ENCODE results near the gene PARPBP. TPM values are rescaled to one million over a fixed set of nuclear protein-coding genes. Genes with fewer than 3 reads are reported as not detected.

PARPBP gene
- total and polyA plus RNA-seq, 2 of the 8 experiments (the other 6 are each of a cell fraction or from before 2014, with no cell fraction given): 10.9 to 38.1 TPM

DNA sequence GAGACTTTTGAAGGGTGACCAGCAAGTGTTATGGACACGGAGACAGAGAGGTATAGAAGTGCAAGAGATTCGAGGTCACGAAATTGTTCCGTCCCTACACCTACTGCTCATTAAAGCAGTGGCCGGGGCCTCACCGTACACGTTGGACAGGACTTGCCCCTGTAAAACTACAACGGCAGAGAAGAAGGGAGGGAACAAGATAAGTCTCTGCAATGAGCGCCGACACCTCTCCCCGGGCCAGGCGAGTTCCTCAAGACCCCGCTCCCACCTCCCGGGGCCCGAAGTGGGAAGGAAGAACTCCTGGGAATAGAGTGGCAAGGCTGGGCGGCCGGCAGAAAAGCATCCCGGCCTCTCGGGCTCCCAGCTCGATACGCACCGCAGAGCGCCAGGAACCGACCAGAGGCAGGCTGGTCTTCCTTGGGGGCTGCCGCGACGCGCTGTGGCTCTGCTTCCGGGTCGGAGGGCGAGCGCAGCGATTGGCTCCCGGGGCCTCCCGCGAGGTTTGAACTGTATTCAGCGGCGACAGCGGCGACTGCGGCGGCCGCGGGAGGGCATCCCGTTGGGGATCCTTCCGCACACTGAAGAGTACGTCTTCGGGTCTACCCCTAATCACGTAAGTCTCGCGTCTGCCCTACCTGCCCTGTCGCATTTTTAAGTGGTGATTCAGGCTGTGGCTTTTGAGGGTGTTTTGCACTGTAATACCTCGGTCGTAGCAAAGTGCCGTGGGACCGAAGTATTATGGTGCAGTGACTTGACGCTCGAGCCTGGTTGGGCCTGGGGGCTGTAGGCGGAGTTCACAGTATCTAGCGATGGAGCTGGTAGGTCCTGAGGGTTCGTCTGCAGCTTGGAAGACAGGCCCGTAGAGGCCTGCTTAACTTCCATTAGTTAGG lies at the start of gene PARPBP, which contains the start of gene NUP37 (continued):
- no peak for TF ChIP-seq SUZ12 (IDR thresholded peaks at IDR 0.05; ENCODE audit: low read length)
- TF ChIP-seq CREB1 (IDR thresholded peaks at IDR 0.05): peak; percentile 91
- no peak for TF ChIP-seq RXRA (IDR thresholded peaks at IDR 0.05; ENCODE audit: insufficient read depth, low read depth, low read length)
- no peak for TF ChIP-seq GTF2F1 (IDR thresholded peaks at IDR 0.05; ENCODE audit: borderline replicate concordance, low read depth, low read length)
- TF ChIP-seq, protein P1, sequence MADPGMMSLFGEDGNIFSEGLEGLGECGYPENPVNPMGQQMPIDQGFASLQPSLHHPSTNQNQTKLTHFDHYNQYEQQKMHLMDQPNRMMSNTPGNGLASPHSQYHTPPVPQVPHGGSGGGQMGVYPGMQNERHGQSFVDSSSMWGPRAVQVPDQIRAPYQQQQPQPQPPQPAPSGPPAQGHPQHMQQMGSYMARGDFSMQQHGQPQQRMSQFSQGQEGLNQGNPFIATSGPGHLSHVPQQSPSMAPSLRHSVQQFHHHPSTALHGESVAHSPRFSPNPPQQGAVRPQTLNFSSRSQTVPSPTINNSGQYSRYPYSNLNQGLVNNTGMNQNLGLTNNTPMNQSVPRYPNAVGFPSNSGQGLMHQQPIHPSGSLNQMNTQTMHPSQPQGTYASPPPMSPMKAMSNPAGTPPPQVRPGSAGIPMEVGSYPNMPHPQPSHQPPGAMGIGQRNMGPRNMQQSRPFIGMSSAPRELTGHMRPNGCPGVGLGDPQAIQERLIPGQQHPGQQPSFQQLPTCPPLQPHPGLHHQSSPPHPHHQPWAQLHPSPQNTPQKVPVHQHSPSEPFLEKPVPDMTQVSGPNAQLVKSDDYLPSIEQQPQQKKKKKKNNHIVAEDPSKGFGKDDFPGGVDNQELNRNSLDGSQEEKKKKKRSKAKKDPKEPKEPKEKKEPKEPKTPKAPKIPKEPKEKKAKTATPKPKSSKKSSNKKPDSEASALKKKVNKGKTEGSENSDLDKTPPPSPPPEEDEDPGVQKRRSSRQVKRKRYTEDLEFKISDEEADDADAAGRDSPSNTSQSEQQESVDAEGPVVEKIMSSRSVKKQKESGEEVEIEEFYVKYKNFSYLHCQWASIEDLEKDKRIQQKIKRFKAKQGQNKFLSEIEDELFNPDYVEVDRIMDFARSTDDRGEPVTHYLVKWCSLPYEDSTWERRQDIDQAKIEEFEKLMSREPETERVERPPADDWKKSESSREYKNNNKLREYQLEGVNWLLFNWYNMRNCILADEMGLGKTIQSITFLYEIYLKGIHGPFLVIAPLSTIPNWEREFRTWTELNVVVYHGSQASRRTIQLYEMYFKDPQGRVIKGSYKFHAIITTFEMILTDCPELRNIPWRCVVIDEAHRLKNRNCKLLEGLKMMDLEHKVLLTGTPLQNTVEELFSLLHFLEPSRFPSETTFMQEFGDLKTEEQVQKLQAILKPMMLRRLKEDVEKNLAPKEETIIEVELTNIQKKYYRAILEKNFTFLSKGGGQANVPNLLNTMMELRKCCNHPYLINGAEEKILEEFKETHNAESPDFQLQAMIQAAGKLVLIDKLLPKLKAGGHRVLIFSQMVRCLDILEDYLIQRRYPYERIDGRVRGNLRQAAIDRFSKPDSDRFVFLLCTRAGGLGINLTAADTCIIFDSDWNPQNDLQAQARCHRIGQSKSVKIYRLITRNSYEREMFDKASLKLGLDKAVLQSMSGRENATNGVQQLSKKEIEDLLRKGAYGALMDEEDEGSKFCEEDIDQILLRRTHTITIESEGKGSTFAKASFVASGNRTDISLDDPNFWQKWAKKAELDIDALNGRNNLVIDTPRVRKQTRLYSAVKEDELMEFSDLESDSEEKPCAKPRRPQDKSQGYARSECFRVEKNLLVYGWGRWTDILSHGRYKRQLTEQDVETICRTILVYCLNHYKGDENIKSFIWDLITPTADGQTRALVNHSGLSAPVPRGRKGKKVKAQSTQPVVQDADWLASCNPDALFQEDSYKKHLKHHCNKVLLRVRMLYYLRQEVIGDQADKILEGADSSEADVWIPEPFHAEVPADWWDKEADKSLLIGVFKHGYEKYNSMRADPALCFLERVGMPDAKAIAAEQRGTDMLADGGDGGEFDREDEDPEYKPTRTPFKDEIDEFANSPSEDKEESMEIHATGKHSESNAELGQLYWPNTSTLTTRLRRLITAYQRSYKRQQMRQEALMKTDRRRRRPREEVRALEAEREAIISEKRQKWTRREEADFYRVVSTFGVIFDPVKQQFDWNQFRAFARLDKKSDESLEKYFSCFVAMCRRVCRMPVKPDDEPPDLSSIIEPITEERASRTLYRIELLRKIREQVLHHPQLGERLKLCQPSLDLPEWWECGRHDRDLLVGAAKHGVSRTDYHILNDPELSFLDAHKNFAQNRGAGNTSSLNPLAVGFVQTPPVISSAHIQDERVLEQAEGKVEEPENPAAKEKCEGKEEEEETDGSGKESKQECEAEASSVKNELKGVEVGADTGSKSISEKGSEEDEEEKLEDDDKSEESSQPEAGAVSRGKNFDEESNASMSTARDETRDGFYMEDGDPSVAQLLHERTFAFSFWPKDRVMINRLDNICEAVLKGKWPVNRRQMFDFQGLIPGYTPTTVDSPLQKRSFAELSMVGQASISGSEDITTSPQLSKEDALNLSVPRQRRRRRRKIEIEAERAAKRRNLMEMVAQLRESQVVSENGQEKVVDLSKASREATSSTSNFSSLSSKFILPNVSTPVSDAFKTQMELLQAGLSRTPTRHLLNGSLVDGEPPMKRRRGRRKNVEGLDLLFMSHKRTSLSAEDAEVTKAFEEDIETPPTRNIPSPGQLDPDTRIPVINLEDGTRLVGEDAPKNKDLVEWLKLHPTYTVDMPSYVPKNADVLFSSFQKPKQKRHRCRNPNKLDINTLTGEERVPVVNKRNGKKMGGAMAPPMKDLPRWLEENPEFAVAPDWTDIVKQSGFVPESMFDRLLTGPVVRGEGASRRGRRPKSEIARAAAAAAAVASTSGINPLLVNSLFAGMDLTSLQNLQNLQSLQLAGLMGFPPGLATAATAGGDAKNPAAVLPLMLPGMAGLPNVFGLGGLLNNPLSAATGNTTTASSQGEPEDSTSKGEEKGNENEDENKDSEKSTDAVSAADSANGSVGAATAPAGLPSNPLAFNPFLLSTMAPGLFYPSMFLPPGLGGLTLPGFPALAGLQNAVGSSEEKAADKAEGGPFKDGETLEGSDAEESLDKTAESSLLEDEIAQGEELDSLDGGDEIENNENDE (IDR thresholded peaks at IDR 0.05; ENCODE audit: insufficient replicate concordance, low read length): no peak
- no peak for TF ChIP-seq ZNF274 (IDR thresholded peaks at IDR 0.05; ENCODE audit: borderline replicate concordance, extremely low read depth, low read length)
- no peak for TF ChIP-seq RAD21 (IDR thresholded peaks at IDR 0.05 in 1 of 2, conservative IDR thresholded peaks at IDR 0.05 in 1 of 2; ENCODE audit: low read depth in 2 of 2, low read length in 2 of 2)
- no peak for TF ChIP-seq TEAD4 (IDR thresholded peaks at IDR 0.05; ENCODE audit: low read depth, low read length)
- TF ChIP-seq SIN3A (conservative IDR thresholded peaks at IDR 0.05 in 1 of 2, IDR thresholded peaks at IDR 0.05 in 1 of 2; ENCODE audit: low read depth in 1 of 2, low read length in 2 of 2): peak; percentile 59 to 88; a peak in 2 of 4 replicates
